Measurements from ENCODE around the gene SNED1. TPM values are rescaled to one million over a fixed set of nuclear protein-coding genes. Genes with fewer than 3 reads are reported as not detected.
A peak's percentile ranks its signal among the peaks of the same experiment; 100 is the strongest.

SNED1 gene
- polyA plus RNA-seq, 2 of the 4 experiments (the other 2 are of a cell fraction): 0.15 to 0.21 TPM

GRCh38 chr2:241123816-241124536, 125.6 kb downstream of the SNED1 start:
- no peak for DNase-seq (ENCODE audit: low read depth in 1 of 2, low spot score in 1 of 2)
- Histone ChIP-seq H3K4me3 (no peak overlapping the region), H3K9me3 (no peaks in the 10 kb centered on the region), H3K27ac (no peak overlapping the region), H3K4me1 (no peaks in the 10 kb centered on the region), H3K4me2 (no peak overlapping the region)
- no peak for FAIRE-seq
- TF ChIP-seq ESRRA (IDR thresholded peaks at IDR 0.05; ENCODE audit: borderline replicate concordance, low read length) (no peak), TP53 (CRISPR knock-in tag; IDR thresholded peaks at IDR 0.05) (no peak), POLR2A (IDR thresholded peaks at IDR 0.05; ENCODE audit: low read length) (no peak), HDAC2 (IDR thresholded peaks at IDR 0.05) (no peak), HMGXB4 (CRISPR knock-in tag; IDR thresholded peaks at IDR 0.05; ENCODE audit: borderline replicate concordance) (no peak), ZSCAN20 (CRISPR knock-in tag; IDR thresholded peaks at IDR 0.05) (no peak), FOSL2 (IDR thresholded peaks at IDR 0.05) (no peak), FOSL2 (CRISPR knock-in tag; IDR thresholded peaks at IDR 0.05) (no peak)
- ChIA-PET CTCF (interaction anchor here (1.1 to 1.8 kb wide), 2 partner anchors 12 to 46 kb away, joined by 4 to 6 read pairs; no protein-coding TSS in a partner anchor), POLR2A (interaction anchor here (1.1 kb wide), 1 partner anchor 22 kb away, joined by 3 read pairs; the partner anchor contains the start of gene MTERF4)
- peak; percentile 64 to 77; a peak in 5 of 6 replicates for ATAC-seq
- WGBS (ENCODE audit: missing lambda C conversion rate): 91% methylated on average over 15 of the region's 16 CpGs

- ATAC-seq (no peak), FAIRE-seq (no peak), DNase-seq (ENCODE audit: low read depth in 1 of 2, low spot score in 1 of 2) (no peak)
- H3K4me1 ChIP-seq: no peaks in the 10 kb centered on the region
- ChIA-PET POLR2A (no interaction called here), CTCF (interaction anchor here (0.6 kb wide), 1 partner anchor 275 kb away, joined by 3 read pairs; no protein-coding TSS in a partner anchor)
- no peak for TF ChIP-seq CBX8 (IDR thresholded peaks at IDR 0.05)
- no peak for TF ChIP-seq POLR2AphosphoS2 (conservative IDR thresholded peaks at IDR 0.05; ENCODE audit: low read length)
- TF ChIP-seq HOXB5 (CRISPR knock-in tag; IDR thresholded peaks at IDR 0.05): no peak
- TF ChIP-seq PHF8 (IDR thresholded peaks at IDR 0.05; ENCODE audit: borderline replicate concordance, low read depth): no peak
- TF ChIP-seq POLR2A (IDR thresholded peaks at IDR 0.05; ENCODE audit: low read length): no peak
- no peak for TF ChIP-seq EHF (CRISPR knock-in tag; IDR thresholded peaks at IDR 0.05)
- TF ChIP-seq MAX (IDR thresholded peaks at IDR 0.05): no peak
- no peak for TF ChIP-seq CBX2 (IDR thresholded peaks at IDR 0.05; ENCODE audit: borderline replicate concordance, low read depth)
- no peak for TF ChIP-seq USF2 (IDR thresholded peaks at IDR 0.05)
- no peak for TF ChIP-seq EP300 (IDR thresholded peaks at IDR 0.05)
- H3K27ac ChIP-seq: no peak overlapping the region
- no peak overlapping the region for H3K4me2 ChIP-seq
- WGBS (ENCODE audit: missing lambda C conversion rate): 95% methylated on average over 13 of the region's 13 CpGs
- no peak overlapping the region for H3K4me3 ChIP-seq
- H3K9me3 ChIP-seq: no peaks in the 10 kb centered on the region
Observed at GRCh38 chr2:241125626-241126025, 127.2 kb downstream of the SNED1 start.

- CTCF ChIA-PET: interaction anchor here (0.7 kb wide), 1 partner anchor 42 kb away, joined by 3 read pairs; no protein-coding TSS in a partner anchor
- Histone ChIP-seq H3K4me1 (no peaks in the 10 kb centered on the region), H3K4me3 (no peak overlapping the region), H3K27ac (no peak overlapping the region), H3K9me3 (no peaks in the 10 kb centered on the region), H3K4me2 (no peak overlapping the region)
- WGBS (ENCODE audit: missing lambda C conversion rate): 94% methylated on average over 20 of the region's 21 CpGs
- DNase-seq (ENCODE audit: low read depth in 1 of 2, low spot score in 1 of 2) (no peak), ATAC-seq (no peak), FAIRE-seq (no peak)
- POLR2A ChIA-PET: no interaction called here
- no peak for TF ChIP-seq SREBF2 (IDR thresholded peaks at IDR 0.05)
- TF ChIP-seq CHD2 (IDR thresholded peaks at IDR 0.05; ENCODE audit: low read length, partially characterized antibody): no peak
- TF ChIP-seq NR3C1 (IDR thresholded peaks at IDR 0.05): no peak
- no peak for TF ChIP-seq ZSCAN20 (CRISPR knock-in tag; IDR thresholded peaks at IDR 0.05)
- no peak for TF ChIP-seq REST (IDR thresholded peaks at IDR 0.05)
- no peak for TF ChIP-seq PHF8 (IDR thresholded peaks at IDR 0.05; ENCODE audit: borderline replicate concordance, low read depth)
- TF ChIP-seq HDAC2 (IDR thresholded peaks at IDR 0.05): no peak
- no peak for TF ChIP-seq KDM1A (IDR thresholded peaks at IDR 0.05; ENCODE audit: low read depth)
- no peak for TF ChIP-seq CTCF (IDR thresholded peaks at IDR 0.05)
- no peak for TF ChIP-seq POLR2A (IDR thresholded peaks at IDR 0.05; ENCODE audit: low read length)
- no peak for TF ChIP-seq BCL3 (IDR thresholded peaks at IDR 0.05)
Observed at GRCh38 chr2:241126201-241126611, 127.8 kb downstream of the SNED1 start.
